ENCODE results near the gene GPR18. TPM values are rescaled to one million over a fixed set of nuclear protein-coding genes. Genes with fewer than 3 reads are reported as not detected.
"Not testable (repeated sequence)": the region's sequence is repeated elsewhere in the genome, so short reads cannot be mapped to it uniquely, and the experiment has no call there.

GPR18 gene
- total and polyA plus RNA-seq, 9 of the 15 experiments (the other 6 are each of a cell fraction or from before 2014, with no cell fraction given), result 0.75 TPM; not detected in 8

GRCh38 chr13:99230991-99231390, 27.2 kb downstream of the GPR18 start:
- peaks cover 5% of the 10 kb centered on the region; the same call in 1 of the 3 replicates for H3K36me3 ChIP-seq (ENCODE audit: control insufficient read depth, insufficient read depth, low read length)
- ATAC-seq, result peak; percentile 41; the same call in 1 of the 3 replicates
- WGBS (ENCODE audit: insufficient coverage, low coverage, missing lambda C conversion rate), result 71% methylated on average over 3 of the region's 3 CpGs

GRCh38 chr13:99230588-99230987, 27.6 kb downstream of the GPR18 start:
- H2AFZ ChIP-seq (ENCODE audit: low read depth, low read length); CTCF ChIA-PET (ENCODE audit: low intra/inter-chr PET ratio); H3K9me1 ChIP-seq (ENCODE audit: control insufficient read depth, insufficient read depth, low read length); H3K27me3 ChIP-seq (ENCODE audit: control insufficient read depth in 2 of 2, insufficient read depth in 2 of 2, low read length in 2 of 2); in situ Hi-C loops (cut with MboI); H3K4me3 ChIP-seq; H3K27ac ChIP-seq (ENCODE audit: extremely low read depth, low read depth, low read length); intact Hi-C loops (cut with micrococcal nuclease); BruUV-seq (replicated peaks); FAIRE-seq; H3K36me3 ChIP-seq (ENCODE audit: control insufficient read depth, insufficient read depth, low read length); H3K9me3 ChIP-seq (replicated peaks; ENCODE audit: control insufficient read depth, insufficient read depth, low read depth, low read length); H3K9ac ChIP-seq (ENCODE audit: insufficient read depth in 1 of 2, low read depth in 2 of 2, low read length in 2 of 2); DNase-seq (ENCODE audit: extremely low read depth in 1 of 4, low spot score in 3 of 4); H3K4me2 ChIP-seq (ENCODE audit: insufficient read depth, low read length): not testable (repeated sequence)
- Histone ChIP-seq H3K4me1 (replicated peaks in 1 of 2; ENCODE audit: control insufficient read depth in 2 of 2, insufficient read depth in 2 of 2, low read length in 2 of 2) (peaks cover 0 to 12% of the 10 kb centered on the region in 2 experiments; a peak in 3 of 5 replicates), H4K20me1 (replicated peaks; ENCODE audit: control insufficient read depth, insufficient read depth, low read length) (peaks cover 15% of the 10 kb centered on the region), H3K79me2 (ENCODE audit: control insufficient read depth, insufficient read depth, low read length) (peaks cover 85% of the 10 kb centered on the region)
- peak; percentile 95 for TF ChIP-seq ZBTB33 (CRISPR knock-in tag; IDR thresholded peaks at IDR 0.05)
- peak; percentile 33 for ATAC-seq
- POLR2A ChIA-PET, result interaction anchor here (0.6 to 1.1 kb wide), 3 partner anchors 9 to 176 kb away, joined by 3 to 4 read pairs (median 3); no protein-coding TSS in a partner anchor
- 76% methylated on average over 11 of the region's 12 CpGs for WGBS (ENCODE audit: insufficient coverage, low coverage, missing lambda C conversion rate)

More at GRCh38 chr13:99230991-99231390, 27.2 kb downstream of the GPR18 start:
- intact Hi-C loops (cut with micrococcal nuclease) (no loop called here), in situ Hi-C loops (cut with MboI) (no loop called here)
- no peak for TF ChIP-seq KLF10 (CRISPR knock-in tag; IDR thresholded peaks at IDR 0.05)
- 0 out of 2 replicates have a peak, but pooled peaks have one; percentile 28 for TF ChIP-seq ESRRA (IDR thresholded peaks at IDR 0.05; ENCODE audit: borderline replicate concordance, low read depth)
- TF ChIP-seq PHF20 (IDR thresholded peaks at IDR 0.05; ENCODE audit: partially characterized antibody), result no peak
- DNase-seq (ENCODE audit: extremely low read depth in 1 of 4, low spot score in 3 of 4), result no peak
- FAIRE-seq, result no peak
- H2AFZ ChIP-seq (ENCODE audit: low read depth, low read length), result no peak overlapping the region
- H4K20me1 ChIP-seq (replicated peaks; ENCODE audit: control insufficient read depth, insufficient read depth, low read length), result peaks cover 11% of the 10 kb centered on the region
- no peak overlapping the region for H3K9ac ChIP-seq (ENCODE audit: insufficient read depth in 1 of 2, low read depth in 2 of 2, low read length in 2 of 2)
- H3K79me2 ChIP-seq (ENCODE audit: control insufficient read depth, insufficient read depth, low read length), result peaks cover 84% of the 10 kb centered on the region
- peaks cover 0 to 12% of the 10 kb centered on the region in 2 experiments; a peak in 3 of 5 replicates for H3K4me1 ChIP-seq (replicated peaks in 1 of 2; ENCODE audit: control insufficient read depth in 2 of 2, insufficient read depth in 2 of 2, low read length in 2 of 2)
- no TSS peak for BruUV-seq (replicated peaks)
- no peak overlapping the region for H3K27ac ChIP-seq (ENCODE audit: extremely low read depth, low read depth, low read length)
- ChIA-PET CTCF (ENCODE audit: low intra/inter-chr PET ratio) (no interaction called here), POLR2A (interaction anchor here (1.1 kb wide), 1 partner anchor 9 kb away, joined by 4 read pairs; no protein-coding TSS in a partner anchor)
- H3K4me3 ChIP-seq, result no peak overlapping the region
- H3K4me2 ChIP-seq (ENCODE audit: insufficient read depth, low read length), result no peak overlapping the region
- H3K9me3 ChIP-seq (replicated peaks; ENCODE audit: control insufficient read depth, insufficient read depth, low read depth, low read length), result no peaks in the 10 kb centered on the region
- no peaks in the 10 kb centered on the region for H3K27me3 ChIP-seq (ENCODE audit: control insufficient read depth in 2 of 2, insufficient read depth in 2 of 2, low read length in 2 of 2)
- H3K9me1 ChIP-seq (ENCODE audit: control insufficient read depth, insufficient read depth, low read length), result no peaks in the 10 kb centered on the region
